Hepatocyte (in vitro differentiated cells): ENCODE measurements around the gene EHD3. TPM values are rescaled to one million over a fixed set of nuclear protein-coding genes. Genes with fewer than 3 reads are reported as not detected.

Experiments
- DNase-seq: peaks from one replicate; pipeline ENCODE4 v3.0.0-alpha.2; 2016; ENCODE audit warnings: low spot score
- H2AFZ ChIP-seq: fragments of 200-600 bp; sonication (generic); 2 replicates; pipeline ENCODE4 v1.6.0; 2016; ENCODE audit warnings: antibody characterized with exemption, mild to moderate bottlenecking
- H3K27ac ChIP-seq: fragments of 200-600 bp; sonication (generic); 2 replicates; pipeline ENCODE4 v1.5.1; 2016; ENCODE audit warnings: mild to moderate bottlenecking
- H3K27me3 ChIP-seq: fragments of 200-600 bp; sonication (generic); 2 replicates; pipeline ENCODE4 v1.6.1; 2016
- H3K36me3 ChIP-seq: fragments of 200-600 bp; sonication (generic); replicated peaks from 2 replicates; pipeline ENCODE4 v1.5.1; 2016; ENCODE audit warnings: low read depth; ENCODE audit not compliant: insufficient read depth
- H3K4me1 ChIP-seq: fragments of 200-600 bp; sonication (generic); 2 replicates; pipeline ENCODE4 v1.5.1; 2016; ENCODE audit warnings: mild to moderate bottlenecking, moderate library complexity; ENCODE audit not compliant: insufficient read depth
- H3K4me2 ChIP-seq: fragments of 200-600 bp; sonication (generic); 2 replicates; pipeline ENCODE4 v1.6.0; 2016
- H3K4me3 ChIP-seq: fragments of 200-600 bp; sonication (generic); 2 replicates; pipeline ENCODE4 v1.5.1; 2016; ENCODE audit warnings: mild to moderate bottlenecking
- H3K79me2 ChIP-seq: fragments of 200-600 bp; sonication (generic); 2 replicates; pipeline ENCODE4 v1.6.0; 2017; ENCODE audit warnings: mild to moderate bottlenecking
- H3K9me2 ChIP-seq: fragments of 200-600 bp; sonication (generic); replicated peaks from 2 replicates; pipeline ENCODE4 v1.6.0; 2017; ENCODE audit warnings: mild to moderate bottlenecking; ENCODE audit not compliant: insufficient read depth
- H3K9me3 ChIP-seq: fragments of 200-600 bp; sonication (generic); 2 replicates; pipeline ENCODE4 v1.5.1; 2016; ENCODE audit warnings: low read depth, mild to moderate bottlenecking
- H4K20me1 ChIP-seq: fragments of 200-600 bp; sonication (generic); 2 replicates; pipeline ENCODE4 v1.6.0; 2016; ENCODE audit warnings: mild to moderate bottlenecking; ENCODE audit not compliant: insufficient read depth, poor library complexity, severe bottlenecking
- CTCF ChIP-seq: fragments of 200-600 bp; sonication (generic); IDR thresholded peaks from 2 replicates; pipeline ENCODE4 v1.5.1; 2016; ENCODE audit warnings: antibody characterized with exemption, mild to moderate bottlenecking; ENCODE audit not compliant: poor library complexity
- EZH2 ChIP-seq: fragments of 200-600 bp; sonication (generic); IDR thresholded peaks from 2 replicates; pipeline ENCODE4 v1.6.1; 2016; ENCODE audit warnings: antibody characterized with exemption, mild to moderate bottlenecking, borderline replicate concordance
- EZH2phosphoT487 ChIP-seq: fragments of 200-600 bp; sonication (generic); IDR thresholded peaks from one replicate; pipeline ENCODE4 v1.6.1; 2018; ENCODE audit warnings: antibody characterized with exemption, mild to moderate bottlenecking, low read depth, moderate library complexity; ENCODE audit not compliant: unreplicated experiment, severe bottlenecking
- WGBS: methylation state at CpG from one replicate; pipeline ENCODE4 v1.1.6; 2016; ENCODE audit warnings: low lambda C conversion rate; ENCODE audit errors: missing lambda C conversion rate; 5-methylcytosine and 5-hydroxymethylcytosine counted together
- polyA plus RNA-seq: library from polyadenylated mRNA; unstranded; fragments of >200 nt; fragmentation: Nextera tagmentation; extraction: Ambion mirVana; gene quantifications from 2 replicates; pipeline ENCODE4 v1.2.1, GENCODE V29; 2016
- total RNA-seq: library from RNA; depleted of rRNA; stranded (reverse); fragments of >200 nt; gene quantifications from 2 replicates; pipeline ENCODE4 v1.2.3, GENCODE V29; 2014

EHD3 gene
- total and polyA plus RNA-seq, 2 experiments from 2014 or later = 4.5 to 6.2 TPM

DNA sequence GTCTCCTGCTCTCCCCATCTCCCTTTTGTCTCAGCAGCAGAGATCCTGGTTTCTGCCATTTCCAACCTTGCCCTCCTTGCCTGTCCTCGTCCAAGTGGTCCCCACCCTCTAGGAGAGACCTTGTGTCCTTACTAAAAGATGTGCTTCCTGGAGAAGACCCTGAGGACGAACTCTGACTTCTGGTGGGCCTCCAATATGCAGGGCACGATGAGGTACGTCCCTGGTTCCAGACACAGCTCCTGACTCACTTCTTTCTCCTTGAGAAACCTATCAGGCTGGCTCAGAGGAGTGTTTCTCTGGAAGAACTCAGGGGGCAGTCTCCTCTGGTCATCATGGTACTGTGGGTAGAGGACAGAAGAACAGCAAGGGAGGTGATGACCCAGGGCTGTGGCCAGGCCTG is 44.8 kb upstream of the EHD3 start:
- no peak for DNase-seq
- Histone ChIP-seq H3K27ac (no peak overlapping the region), H3K9me3 (no peaks in the 10 kb centered on the region), H3K4me3 (no peak overlapping the region), H3K9me2 (no peaks in the 10 kb centered on the region), H3K27me3 (peaks cover 10% of the 10 kb centered on the region), H2AFZ (no peak overlapping the region), H3K79me2 (no peaks in the 10 kb centered on the region), H3K4me1 (no peaks in the 10 kb centered on the region), H4K20me1 (no peaks in the 10 kb centered on the region), H3K36me3 (no peaks in the 10 kb centered on the region), H3K4me2 (no peak overlapping the region)
- WGBS = 93% methylated on average over 4 of the region's 4 CpGs
- TF ChIP-seq EZH2 = no peak
- no peak for TF ChIP-seq EZH2phosphoT487
- no peak for TF ChIP-seq CTCF

- Histone ChIP-seq H2AFZ (no peak overlapping the region), H3K4me1 (no peaks in the 10 kb centered on the region), H3K27me3 (peaks cover 10% of the 10 kb centered on the region), H3K4me3 (no peak overlapping the region), H3K9me2 (no peaks in the 10 kb centered on the region), H4K20me1 (no peaks in the 10 kb centered on the region), H3K36me3 (no peaks in the 10 kb centered on the region), H3K9me3 (no peaks in the 10 kb centered on the region), H3K4me2 (no peak overlapping the region), H3K27ac (no peak overlapping the region), H3K79me2 (no peaks in the 10 kb centered on the region)
- WGBS = 63% methylated on average over 1 of the region's 1 CpG
- no peak for TF ChIP-seq EZH2phosphoT487
- no peak for TF ChIP-seq CTCF
- TF ChIP-seq EZH2 = no peak
- no peak for DNase-seq
Measured at GRCh38 chr2:31190188-31190587, 43.8 kb upstream of the EHD3 start.

DNA sequence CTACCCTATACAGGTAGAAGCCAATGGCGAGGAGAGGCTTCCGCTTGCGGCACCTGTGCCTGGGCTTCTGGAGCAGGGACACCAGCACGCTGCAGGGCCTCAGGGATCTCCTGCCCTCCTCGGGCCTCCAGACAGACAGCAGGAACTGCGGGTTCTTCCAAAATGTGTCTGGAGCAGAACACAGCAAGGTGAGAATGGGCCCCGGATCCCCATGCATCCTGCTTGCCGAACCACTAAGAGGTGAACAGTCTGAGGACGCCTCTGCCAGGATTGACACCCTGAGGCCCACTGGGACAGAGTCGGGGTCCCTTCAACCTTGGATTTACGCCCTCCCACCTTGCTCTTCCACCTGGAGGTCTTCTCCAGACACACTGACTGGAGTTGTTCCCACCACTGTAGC is 42.0 kb upstream of the EHD3 start:
- 94% methylated on average over 11 of the region's 11 CpGs for WGBS
- no peak overlapping the region for H2AFZ ChIP-seq
- no peaks in the 10 kb centered on the region for H3K9me3 ChIP-seq
- no peak for DNase-seq
- no peaks in the 10 kb centered on the region for H4K20me1 ChIP-seq
- H3K36me3 ChIP-seq = no peaks in the 10 kb centered on the region
- no peak for TF ChIP-seq CTCF
- TF ChIP-seq EZH2 = no peak
- no peak for TF ChIP-seq EZH2phosphoT487
- peaks cover under 1% of the 10 kb centered on the region for H3K27me3 ChIP-seq
- H3K27ac ChIP-seq = no peak overlapping the region
- no peaks in the 10 kb centered on the region for H3K9me2 ChIP-seq
- no peak overlapping the region for H3K4me2 ChIP-seq
- no peaks in the 10 kb centered on the region for H3K79me2 ChIP-seq
- H3K4me1 ChIP-seq = no peaks in the 10 kb centered on the region
- no peak overlapping the region for H3K4me3 ChIP-seq

DNA sequence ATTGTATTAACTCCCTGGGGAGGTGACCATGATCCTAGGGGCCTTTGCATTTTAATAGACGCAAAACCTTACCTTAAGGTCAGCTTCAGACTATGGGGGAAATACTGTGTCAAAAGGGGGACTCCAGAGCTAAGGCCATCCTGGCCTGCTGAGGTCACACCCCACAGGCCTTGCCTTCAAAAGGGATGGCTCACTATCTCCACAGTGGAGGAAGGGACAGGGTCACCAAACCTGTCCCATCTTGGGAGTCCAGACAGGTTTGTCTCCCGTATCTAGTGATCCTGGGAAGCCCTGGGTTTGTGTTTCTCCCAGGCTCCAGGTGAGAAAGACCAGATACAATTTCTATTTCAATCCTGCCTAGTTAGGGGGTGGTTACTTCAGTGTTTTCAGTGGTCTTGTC is 41.6 kb upstream of the EHD3 start:
- Histone ChIP-seq H3K9me2 (no peaks in the 10 kb centered on the region), H3K27ac (no peak overlapping the region), H3K4me3 (no peak overlapping the region), H3K79me2 (no peaks in the 10 kb centered on the region), H2AFZ (no peak overlapping the region), H3K4me1 (no peaks in the 10 kb centered on the region), H3K9me3 (no peaks in the 10 kb centered on the region), H3K36me3 (no peaks in the 10 kb centered on the region), H3K4me2 (no peak overlapping the region), H4K20me1 (no peaks in the 10 kb centered on the region), H3K27me3 (no peaks in the 10 kb centered on the region)
- DNase-seq = no peak
- WGBS = 98% methylated on average over 2 of the region's 2 CpGs
- TF ChIP-seq CTCF (no peak), EZH2 (no peak), EZH2phosphoT487 (no peak)
